Measurements from ENCODE around the gene BTBD9.

- TF ChIP-seq CTCF (IDR thresholded peaks at IDR 0.05; ENCODE audit: borderline replicate concordance, extremely low read depth, low read length, poor library complexity, severe bottlenecking) (no peak), EZH2 (IDR thresholded peaks at IDR 0.05; ENCODE audit: borderline replicate concordance, low read depth, low read length, severe bottlenecking) (no peak)
Measured at GRCh38 chr6:38522322-38522721, 117.4 kb downstream of the BTBD9 start.

Measured in DND-41 (cell line).